Measurements from ENCODE around the gene NECTIN3.

DNA sequence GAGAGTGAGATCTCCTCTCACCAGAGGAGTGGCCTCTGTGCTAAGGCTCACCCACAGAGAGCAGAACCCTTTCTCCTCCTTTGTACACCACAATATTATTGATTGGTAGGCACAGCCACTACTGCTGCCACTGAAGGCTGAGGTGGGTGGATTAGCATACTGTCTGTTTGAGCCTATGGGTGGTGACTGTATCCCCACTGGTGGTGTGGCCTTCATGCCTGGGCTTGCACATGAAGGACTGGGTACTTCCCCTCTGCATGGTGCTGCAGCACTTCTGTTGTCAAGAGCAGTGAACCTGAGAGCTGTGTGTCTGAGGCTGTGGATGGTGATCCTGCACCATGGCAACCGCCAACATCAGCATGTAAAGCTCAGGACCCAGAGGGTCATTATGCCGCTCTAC is 35.7 kb upstream of the NECTIN3 start:
- TF ChIP-seq, protein P1, sequence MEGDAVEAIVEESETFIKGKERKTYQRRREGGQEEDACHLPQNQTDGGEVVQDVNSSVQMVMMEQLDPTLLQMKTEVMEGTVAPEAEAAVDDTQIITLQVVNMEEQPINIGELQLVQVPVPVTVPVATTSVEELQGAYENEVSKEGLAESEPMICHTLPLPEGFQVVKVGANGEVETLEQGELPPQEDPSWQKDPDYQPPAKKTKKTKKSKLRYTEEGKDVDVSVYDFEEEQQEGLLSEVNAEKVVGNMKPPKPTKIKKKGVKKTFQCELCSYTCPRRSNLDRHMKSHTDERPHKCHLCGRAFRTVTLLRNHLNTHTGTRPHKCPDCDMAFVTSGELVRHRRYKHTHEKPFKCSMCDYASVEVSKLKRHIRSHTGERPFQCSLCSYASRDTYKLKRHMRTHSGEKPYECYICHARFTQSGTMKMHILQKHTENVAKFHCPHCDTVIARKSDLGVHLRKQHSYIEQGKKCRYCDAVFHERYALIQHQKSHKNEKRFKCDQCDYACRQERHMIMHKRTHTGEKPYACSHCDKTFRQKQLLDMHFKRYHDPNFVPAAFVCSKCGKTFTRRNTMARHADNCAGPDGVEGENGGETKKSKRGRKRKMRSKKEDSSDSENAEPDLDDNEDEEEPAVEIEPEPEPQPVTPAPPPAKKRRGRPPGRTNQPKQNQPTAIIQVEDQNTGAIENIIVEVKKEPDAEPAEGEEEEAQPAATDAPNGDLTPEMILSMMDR (IDR thresholded peaks at IDR 0.05): no peak
- TF ChIP-seq POLR2A (IDR thresholded peaks at IDR 0.05): no peak
